Suprapubic skin (tissue), 4 donors: ENCODE results near the gene FAM24B. TPM values are rescaled to one million over a fixed set of nuclear protein-coding genes. Genes with fewer than 3 reads are reported as not detected.

ENCODE experiments used
- DNase-seq, 2 donors: peaks; one replicate each; pipeline ENCODE4 v3.0.0-alpha.2; 2019; ENCODE audit warnings: low spot score in 2 of 2
- H3K27ac ChIP-seq: fragments of 200-600 bp; sonication (generic); one replicate; pipeline ENCODE4 v1.5.1; 2019
- H3K27me3 ChIP-seq: fragments of 200-600 bp; sonication (generic); one replicate; pipeline ENCODE4 v1.5.1; 2019
- H3K36me3 ChIP-seq: fragments of 200-600 bp; sonication (generic); one replicate; pipeline ENCODE4 v1.5.1; 2019
- H3K4me1 ChIP-seq: fragments of 200-600 bp; sonication (generic); one replicate; pipeline ENCODE4 v1.5.1; 2019
- H3K4me3 ChIP-seq: fragments of 200-600 bp; sonication (generic); one replicate; pipeline ENCODE4 v1.5.1; 2019; ENCODE audit warnings: mild to moderate bottlenecking
- H3K9me3 ChIP-seq: fragments of 200-600 bp; sonication (generic); one replicate; pipeline ENCODE4 v1.5.1; 2019
- CTCF ChIP-seq, 2 donors: fragments of 200-600 bp in 1 of 2; fragments of 450-650 bp in 1 of 2; sonication (generic) in 1 of 2; IDR thresholded peaks; one replicate each; pipeline ENCODE4 v1.5.1; 2016 to 2019; ENCODE audit warnings: antibody characterized with exemption in 2 of 2, mild to moderate bottlenecking in 1 of 2, moderate library complexity in 1 of 2
- EP300 ChIP-seq: sonication (generic); formaldehyde crosslinking; IDR thresholded peaks from one replicate; pipeline ENCODE4 v1.6.1; 2017; ENCODE audit warnings: antibody characterized with exemption
- POLR2A ChIP-seq, 2 donors: fragments of 450-650 bp; IDR thresholded peaks; one replicate each; pipeline ENCODE4 v1.6.1; 2017; ENCODE audit warnings: antibody characterized with exemption in 2 of 2, mild to moderate bottlenecking in 2 of 2, moderate library complexity in 2 of 2
- POLR2AphosphoS5 ChIP-seq, 3 donors: sonication (generic); formaldehyde crosslinking; IDR thresholded peaks; one replicate each; pipeline ENCODE4 v1.6.1; 2017; ENCODE audit warnings: antibody characterized with exemption in 3 of 3
- WGBS: methylation state at CpG from one replicate; pipeline ENCODE4 v1.1.5; 2018; 5-methylcytosine and 5-hydroxymethylcytosine counted together
- total RNA-seq, 4 donors: library from RNA; depleted of rRNA; stranded (reverse); fragments of >200 nt; gene quantifications; one replicate each; pipeline ENCODE4 v1.1.0, GENCODE V29; 2016

FAM24B gene
- total RNA-seq, 4 donors from 2014 or later = 4.5 to 10.0 (median 7.1) TPM

GRCh38 chr10:122894261-122894944 lies 15.0 kb upstream of the FAM24B start:
- no peaks in the 10 kb centered on the region for H3K9me3 ChIP-seq
- no peak for DNase-seq
- H3K4me3 ChIP-seq = no peak overlapping the region
- WGBS = 87% methylated on average over 5 of the region's 5 CpGs
- H3K4me1 ChIP-seq = no peaks in the 10 kb centered on the region
- H3K27me3 ChIP-seq = peaks cover 2% of the 10 kb centered on the region
- TF ChIP-seq CTCF (IDR thresholded peaks at IDR 0.05) = no peak
- no peak overlapping the region for H3K27ac ChIP-seq
- H3K36me3 ChIP-seq = no peaks in the 10 kb centered on the region

- no peak for TF ChIP-seq POLR2A (IDR thresholded peaks at IDR 0.05)
- TF ChIP-seq CTCF (IDR thresholded peaks at IDR 0.05) = no peak
- no peak for TF ChIP-seq EP300
- TF ChIP-seq POLR2AphosphoS5 (IDR thresholded peaks at IDR 0.05) = no peak
- Histone ChIP-seq H3K27ac (no peak overlapping the region), H3K4me3 (no peak overlapping the region), H3K9me3 (no peaks in the 10 kb centered on the region), H3K27me3 (no peaks in the 10 kb centered on the region), H3K4me1 (peaks cover 13% of the 10 kb centered on the region), H3K36me3 (no peaks in the 10 kb centered on the region)
- DNase-seq = no peak
- 86% methylated on average over 1 of the region's 1 CpG for WGBS
Measured at GRCh38 chr10:122884166-122884565, 4.8 kb upstream of the FAM24B start.

GRCh38 chr10:122882766-122883165 lies 3.4 kb upstream of the FAM24B start:
- Histone ChIP-seq H3K27ac (no peak overlapping the region), H3K36me3 (no peaks in the 10 kb centered on the region), H3K9me3 (no peaks in the 10 kb centered on the region), H3K4me1 (peaks cover 22% of the 10 kb centered on the region), H3K27me3 (no peaks in the 10 kb centered on the region), H3K4me3 (no peak overlapping the region)
- TF ChIP-seq CTCF (IDR thresholded peaks at IDR 0.05) = no peak
- no peak for TF ChIP-seq EP300
- TF ChIP-seq POLR2AphosphoS5 (IDR thresholded peaks at IDR 0.05) = no peak
- TF ChIP-seq POLR2A (IDR thresholded peaks at IDR 0.05) = no peak
- no peak for DNase-seq

- Histone ChIP-seq H3K4me1 (peaks cover 22% of the 10 kb centered on the region), H3K27ac (no peak overlapping the region), H3K27me3 (no peaks in the 10 kb centered on the region), H3K9me3 (no peaks in the 10 kb centered on the region), H3K36me3 (no peaks in the 10 kb centered on the region), H3K4me3 (peak overlapping the region; percentile 78)
- TF ChIP-seq POLR2AphosphoS5 (IDR thresholded peaks at IDR 0.05) (no peak), EP300 (no peak), CTCF (IDR thresholded peaks at IDR 0.05) (no peak), POLR2A (IDR thresholded peaks at IDR 0.05) (no peak)
- 57% methylated on average over 14 of the region's 14 CpGs for WGBS
- DNase-seq = no peak
Measured at GRCh38 chr10:122878799-122879338, 512 bp downstream of the FAM24B start.

- no peaks in the 10 kb centered on the region for H3K36me3 ChIP-seq
- 84% methylated on average over 1 of the region's 1 CpG for WGBS
- peaks cover 22% of the 10 kb centered on the region for H3K4me1 ChIP-seq
- H3K4me3 ChIP-seq = no peak overlapping the region
- H3K9me3 ChIP-seq = no peaks in the 10 kb centered on the region
- H3K27me3 ChIP-seq = no peaks in the 10 kb centered on the region
- TF ChIP-seq EP300 (no peak), CTCF (IDR thresholded peaks at IDR 0.05) (no peak), POLR2AphosphoS5 (IDR thresholded peaks at IDR 0.05) (no peak), POLR2A (IDR thresholded peaks at IDR 0.05) (no peak)
- no peak overlapping the region for H3K27ac ChIP-seq
- no peak for DNase-seq
Measured at GRCh38 chr10:122877264-122877663, 2.1 kb downstream of the FAM24B start.
